ENCODE results near the gene KIAA1328.

DNA sequence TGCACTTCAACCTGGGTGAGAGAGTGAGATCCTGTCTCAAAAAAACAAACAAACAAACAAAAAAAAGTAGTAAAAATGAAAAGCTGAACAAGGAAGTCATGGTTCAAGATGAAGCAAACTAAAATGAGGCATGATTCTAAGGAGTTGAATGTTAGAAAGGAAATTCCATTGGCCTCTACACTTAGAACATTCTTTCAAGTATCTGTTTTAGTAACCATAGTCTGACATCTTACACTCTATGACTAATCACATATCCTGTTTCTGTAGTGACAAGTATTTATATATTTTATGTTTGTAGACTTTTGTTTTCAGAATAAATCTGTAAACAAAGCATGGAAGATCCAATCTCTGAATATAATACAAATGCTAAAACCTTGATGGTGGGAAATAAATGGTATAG, 164.1 kb downstream of the KIAA1328 start:
- TF ChIP-seq EZH2phosphoT487 (IDR thresholded peaks at IDR 0.05; ENCODE audit: insufficient read depth, low read depth) = no peak
- TF ChIP-seq EZH2 (IDR thresholded peaks at IDR 0.05; ENCODE audit: insufficient read depth, poor library complexity, severe bottlenecking) = no peak
